Neural cell (in vitro differentiated cells): ENCODE results near the gene ADGRB3. TPM values are rescaled to one million over a fixed set of nuclear protein-coding genes. Genes with fewer than 3 reads are reported as not detected.

Experiments
- H2AFZ ChIP-seq: fragments of 200-600, 300-800 bp; sonication (generic), shearing (Covaris generic); 2 replicates; pipeline ENCODE4 v1.6.0; 2014; ENCODE audit warnings: low read depth, mild to moderate bottlenecking, antibody characterized with exemption, low read length, moderate library complexity
- H3F3A ChIP-seq: fragments of 200-600 bp; shearing (Covaris generic); 2 replicates; pipeline ENCODE4 v1.6.1; 2016; ENCODE audit warnings: mild to moderate bottlenecking, moderate library complexity, mixed read lengths, antibody characterized with exemption, low read length; ENCODE audit not compliant: insufficient read depth, poor library complexity, severe bottlenecking
- H3K27ac ChIP-seq: fragments of 200-600, 300-800 bp; sonication (generic), shearing (Covaris generic); 2 replicates; pipeline ENCODE4 v1.5.1; 2014; ENCODE audit warnings: mild to moderate bottlenecking, low read length, moderate library complexity
- H3K27me3 ChIP-seq: fragments of 300-800, 200-600 bp; sonication (generic), shearing (Covaris generic); 2 replicates; pipeline ENCODE4 v1.6.0; 2014; ENCODE audit warnings: mild to moderate bottlenecking, low read depth, low read length, moderate library complexity; ENCODE audit not compliant: insufficient read depth
- H3K36me3 ChIP-seq: fragments of 300-800, 200-600 bp; sonication (generic), shearing (Covaris generic); 2 replicates; pipeline ENCODE4 v1.5.1; 2014; ENCODE audit warnings: mild to moderate bottlenecking, antibody characterized with exemption, low read length, moderate library complexity; ENCODE audit not compliant: insufficient read depth
- H3K4me2 ChIP-seq: fragments of 300-800, 200-600 bp; sonication (generic), shearing (Covaris generic); 2 replicates; pipeline ENCODE4 v1.6.0; 2014; ENCODE audit warnings: mild to moderate bottlenecking, low read length
- H3K4me3 ChIP-seq: fragments of 300-800, 200-600 bp; sonication (generic), shearing (Covaris generic); 2 replicates; pipeline ENCODE4 v1.5.1; 2014; ENCODE audit warnings: mild to moderate bottlenecking, low read length, moderate library complexity
- H3K79me2 ChIP-seq: fragments of 200-600 bp; shearing (Covaris generic); replicated peaks from 2 replicates; pipeline ENCODE4 v1.6.0; 2014; ENCODE audit warnings: mild to moderate bottlenecking, low read length, moderate library complexity; ENCODE audit not compliant: insufficient read depth
- H3K9ac ChIP-seq: fragments of 300-800, 200-600 bp; sonication (generic), shearing (Covaris generic); 2 replicates; pipeline ENCODE4 v1.6.1; 2016; ENCODE audit warnings: mild to moderate bottlenecking, low read length, mixed read lengths
- H3K9me2 ChIP-seq: fragments of 200-600 bp; shearing (Covaris generic); 2 replicates; pipeline ENCODE4 v1.6.1; 2016; ENCODE audit warnings: mild to moderate bottlenecking, low read length, mixed read lengths; ENCODE audit not compliant: insufficient read depth
- H3K9me3 ChIP-seq: fragments of 200-600, 300-800 bp; sonication (generic), shearing (Covaris generic); 2 replicates; pipeline ENCODE4 v1.6.1; 2016; ENCODE audit warnings: mild to moderate bottlenecking, mixed run types, low read length, moderate library complexity, mixed read lengths
- H4K20me1 ChIP-seq: fragments of 200-600 bp; shearing (Covaris generic); 2 replicates; pipeline ENCODE4 v1.6.1; 2016; ENCODE audit warnings: mild to moderate bottlenecking, mixed run types; ENCODE audit not compliant: insufficient read depth
- EP300 ChIP-seq: fragments of 450-650 bp; conservative IDR thresholded peaks from 2 replicates; pipeline ENCODE4 v1.6.1; 2014; ENCODE audit warnings: antibody characterized with exemption, mild to moderate bottlenecking, moderate library complexity; ENCODE audit not compliant: poor library complexity, severe bottlenecking
- EZH2 ChIP-seq: fragments of 200-600, 300-800 bp; shearing (Covaris generic), sonication (generic); IDR thresholded peaks from 2 replicates; pipeline ENCODE4 v1.6.1; 2014; ENCODE audit warnings: antibody characterized with exemption, low read length, borderline replicate concordance, mild to moderate bottlenecking; ENCODE audit not compliant: insufficient read depth, poor library complexity, severe bottlenecking
- MXI1 ChIP-seq: fragments of 450-650 bp; conservative IDR thresholded peaks from 2 replicates; pipeline ENCODE4 v1.6.1; 2014; ENCODE audit warnings: antibody characterized with exemption, mild to moderate bottlenecking; ENCODE audit not compliant: poor library complexity, severe bottlenecking
- POLR2AphosphoS5 ChIP-seq: IDR thresholded peaks from 2 replicates; pipeline ENCODE4 v1.6.1; 2012
- RAD21 ChIP-seq: fragments of 450-650 bp; conservative IDR thresholded peaks from 2 replicates; pipeline ENCODE4 v1.6.1; 2014; ENCODE audit warnings: antibody characterized with exemption, mild to moderate bottlenecking, moderate library complexity
- REST ChIP-seq: IDR thresholded peaks from 2 replicates; pipeline ENCODE4 v1.6.1; 2012; ENCODE audit warnings: borderline replicate concordance
- SMC3 ChIP-seq: fragments of 450-650 bp; conservative IDR thresholded peaks from 2 replicates; pipeline ENCODE4 v1.6.1; 2014; ENCODE audit warnings: antibody characterized with exemption, mild to moderate bottlenecking, moderate library complexity; ENCODE audit not compliant: poor library complexity
- TAF1 ChIP-seq: IDR thresholded peaks from 2 replicates; pipeline ENCODE4 v1.6.1; 2012; ENCODE audit warnings: low read depth
- polyA plus RNA-seq: library from polyadenylated mRNA; depleted of rRNA; stranded (reverse); fragments of >200 nt; gene quantifications from 2 replicates; pipeline ENCODE4 v1.2.3, GENCODE V29; 2014
- small RNA-seq, 3 experiments: library from RNA; depleted of rRNA; stranded (forward); fragments of <200 nt; gene quantifications; one replicate each; pipeline ENCODE3, GENCODE V24; 2012
- TF ChIP-seq, protein P1 (sequence below): fragments of 450-650 bp; IDR thresholded peaks from 2 replicates; pipeline ENCODE4 v1.5.1; 2014; ENCODE audit warnings: antibody characterized with exemption, mild to moderate bottlenecking, moderate library complexity; ENCODE audit not compliant: poor library complexity, severe bottlenecking

The ADGRB3 gene
- polyA plus RNA-seq, 1 donor from 2014 or later = 66.5 TPM

DNA sequence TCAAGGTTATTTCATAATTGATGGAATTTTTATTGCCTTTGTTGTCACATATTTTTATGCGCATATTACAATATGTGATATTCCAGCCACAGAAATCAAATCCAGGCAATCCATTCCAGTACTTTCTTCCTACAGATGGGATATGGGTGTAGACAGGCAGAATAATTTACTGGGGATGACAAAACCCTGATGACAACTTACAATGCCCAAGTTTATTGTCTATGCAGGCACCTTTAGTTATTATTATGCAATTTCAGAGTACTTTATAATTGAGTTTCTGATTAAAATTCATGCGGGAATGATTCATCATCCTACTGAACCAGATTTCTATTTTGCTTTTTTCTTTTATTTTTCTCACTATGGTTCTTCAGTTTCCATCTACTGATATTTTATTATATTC lies 803.0 kb downstream of the ADGRB3 start:
- no peak overlapping the region for H3K4me3 ChIP-seq
- H3K36me3 ChIP-seq = no peaks in the 10 kb centered on the region
- H3K9me2 ChIP-seq = no peaks in the 10 kb centered on the region
- H3K27me3 ChIP-seq = no peaks in the 10 kb centered on the region
- H3K9ac ChIP-seq = no peak overlapping the region
- H3F3A ChIP-seq = no peaks in the 10 kb centered on the region
- H3K4me2 ChIP-seq = no peak overlapping the region
- H2AFZ ChIP-seq = no peak overlapping the region
- H3K79me2 ChIP-seq = no peaks in the 10 kb centered on the region
- H4K20me1 ChIP-seq = no peaks in the 10 kb centered on the region
- H3K9me3 ChIP-seq = no peaks in the 10 kb centered on the region
- TF ChIP-seq EP300 (no peak), POLR2AphosphoS5 (no peak), REST (no peak), RAD21 (no peak), SMC3 (no peak), EZH2 (no peak), TAF1 (no peak), MXI1 (no peak)
- TF ChIP-seq, protein P1, sequence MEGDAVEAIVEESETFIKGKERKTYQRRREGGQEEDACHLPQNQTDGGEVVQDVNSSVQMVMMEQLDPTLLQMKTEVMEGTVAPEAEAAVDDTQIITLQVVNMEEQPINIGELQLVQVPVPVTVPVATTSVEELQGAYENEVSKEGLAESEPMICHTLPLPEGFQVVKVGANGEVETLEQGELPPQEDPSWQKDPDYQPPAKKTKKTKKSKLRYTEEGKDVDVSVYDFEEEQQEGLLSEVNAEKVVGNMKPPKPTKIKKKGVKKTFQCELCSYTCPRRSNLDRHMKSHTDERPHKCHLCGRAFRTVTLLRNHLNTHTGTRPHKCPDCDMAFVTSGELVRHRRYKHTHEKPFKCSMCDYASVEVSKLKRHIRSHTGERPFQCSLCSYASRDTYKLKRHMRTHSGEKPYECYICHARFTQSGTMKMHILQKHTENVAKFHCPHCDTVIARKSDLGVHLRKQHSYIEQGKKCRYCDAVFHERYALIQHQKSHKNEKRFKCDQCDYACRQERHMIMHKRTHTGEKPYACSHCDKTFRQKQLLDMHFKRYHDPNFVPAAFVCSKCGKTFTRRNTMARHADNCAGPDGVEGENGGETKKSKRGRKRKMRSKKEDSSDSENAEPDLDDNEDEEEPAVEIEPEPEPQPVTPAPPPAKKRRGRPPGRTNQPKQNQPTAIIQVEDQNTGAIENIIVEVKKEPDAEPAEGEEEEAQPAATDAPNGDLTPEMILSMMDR = no peak
- H3K27ac ChIP-seq = no peak overlapping the region

Small RNA genes within 50 kb of the gene (small RNA-seq; reads per million reads assigned to genes)
- gene AL606923.1 = 0 reads per million in 3 experiments
